RWPE1 (cell line): ENCODE measurements around the gene PARD6B.

ENCODE experiments used
- CTCF ChIA-PET: fragments of 350-600 bp; sonication (Branson Sonifier 250); formaldehyde crosslinking; extraction: SDS; loops from one replicate; lab custom pipeline; 2021; lab: Yijun Ruan, JAX
- POLR2A ChIA-PET: fragments of 400-600 bp; formaldehyde crosslinking; extraction: SDS; loops from one replicate; lab custom pipeline; 2020; ENCODE audit warnings: antibody characterized with exemption; ENCODE audit not compliant: low non-redundant PET; lab: Yijun Ruan, JAX
- DNase-seq: peaks from one replicate; pipeline ENCODE4 v3.0.0; 2012; ENCODE audit warnings: low spot score
- H3K27ac ChIP-seq: fragments of 450-650 bp; 2 replicates; pipeline ENCODE4 v1.5.1; 2017
- TF ChIP-seq, protein P1 (sequence below): fragments of 450-650 bp; conservative IDR thresholded peaks from 2 replicates; pipeline ENCODE4 v1.5.1; 2017; ENCODE audit warnings: low read depth, mild to moderate bottlenecking

Gene PARD6B

GRCh38 chr20:50723672-50724071, 7.7 kb upstream of the PARD6B start:
- ChIA-PET CTCF (interaction anchor here (0.6 to 1.4 kb wide), 4 partner anchors 14 to 519 kb away, joined by 3 to 6 read pairs (median 3); no protein-coding TSS in a partner anchor), POLR2A (no interaction called here)
- no peak overlapping the region for H3K27ac ChIP-seq

DNA sequence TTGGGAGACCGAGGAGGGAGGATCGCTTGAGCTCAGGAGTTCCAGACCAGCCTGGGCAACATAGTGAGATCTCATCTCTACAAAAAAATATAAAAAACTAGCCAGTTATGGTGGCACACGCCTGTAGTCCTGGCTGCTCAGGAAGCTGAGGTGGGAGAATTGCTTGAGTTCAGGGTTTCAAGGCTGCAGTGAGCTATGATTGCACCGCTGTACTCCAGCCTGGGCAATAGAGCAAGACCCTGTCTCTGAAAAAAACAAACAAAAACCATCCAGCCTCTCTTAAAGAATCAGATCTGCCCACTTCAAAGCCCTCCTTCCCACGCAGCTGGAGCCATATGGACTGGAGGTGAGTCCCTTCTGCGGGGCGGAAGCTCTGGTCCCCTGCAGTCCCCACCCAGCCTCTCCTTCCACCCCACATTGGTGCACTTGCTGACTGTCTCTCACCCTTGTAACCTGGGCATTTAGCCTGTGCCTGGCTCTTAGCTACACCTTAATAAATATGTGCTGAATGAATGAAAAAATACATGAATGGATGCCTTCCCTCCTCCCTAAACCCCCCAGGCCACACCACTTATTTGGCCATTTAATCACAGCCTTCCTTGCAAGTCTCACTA, 7.2 kb upstream of the PARD6B start:
- ChIA-PET CTCF (interaction anchor here (0.6 to 2.1 kb wide), 6 partner anchors 13 to 187 kb away, joined by 3 to 10 read pairs (median 4); partner anchors contain the start of gene BCAS4), POLR2A (no interaction called here)
- TF ChIP-seq, protein P1, sequence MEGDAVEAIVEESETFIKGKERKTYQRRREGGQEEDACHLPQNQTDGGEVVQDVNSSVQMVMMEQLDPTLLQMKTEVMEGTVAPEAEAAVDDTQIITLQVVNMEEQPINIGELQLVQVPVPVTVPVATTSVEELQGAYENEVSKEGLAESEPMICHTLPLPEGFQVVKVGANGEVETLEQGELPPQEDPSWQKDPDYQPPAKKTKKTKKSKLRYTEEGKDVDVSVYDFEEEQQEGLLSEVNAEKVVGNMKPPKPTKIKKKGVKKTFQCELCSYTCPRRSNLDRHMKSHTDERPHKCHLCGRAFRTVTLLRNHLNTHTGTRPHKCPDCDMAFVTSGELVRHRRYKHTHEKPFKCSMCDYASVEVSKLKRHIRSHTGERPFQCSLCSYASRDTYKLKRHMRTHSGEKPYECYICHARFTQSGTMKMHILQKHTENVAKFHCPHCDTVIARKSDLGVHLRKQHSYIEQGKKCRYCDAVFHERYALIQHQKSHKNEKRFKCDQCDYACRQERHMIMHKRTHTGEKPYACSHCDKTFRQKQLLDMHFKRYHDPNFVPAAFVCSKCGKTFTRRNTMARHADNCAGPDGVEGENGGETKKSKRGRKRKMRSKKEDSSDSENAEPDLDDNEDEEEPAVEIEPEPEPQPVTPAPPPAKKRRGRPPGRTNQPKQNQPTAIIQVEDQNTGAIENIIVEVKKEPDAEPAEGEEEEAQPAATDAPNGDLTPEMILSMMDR = no peak
- peak overlapping the region; percentile 74 for H3K27ac ChIP-seq
- no peak for DNase-seq

More at GRCh38 chr20:50723672-50724071, 7.7 kb upstream of the PARD6B start:
- no peak for DNase-seq
- TF ChIP-seq, protein P1 = no peak

- TF ChIP-seq, protein P1 = no peak
- DNase-seq = peak; percentile 93
- CTCF ChIA-PET = interaction anchor here (0.6 to 2.1 kb wide), 5 partner anchors 27 to 81 kb away, joined by 3 to 10 read pairs (median 5); partner anchors contain the start of gene BCAS4
- peak overlapping the region; percentile 74 for H3K27ac ChIP-seq
- POLR2A ChIA-PET = no interaction called here
These were observed 6.3 kb upstream of the PARD6B start for GRCh38 chr20:50724851-50725723.

DNA sequence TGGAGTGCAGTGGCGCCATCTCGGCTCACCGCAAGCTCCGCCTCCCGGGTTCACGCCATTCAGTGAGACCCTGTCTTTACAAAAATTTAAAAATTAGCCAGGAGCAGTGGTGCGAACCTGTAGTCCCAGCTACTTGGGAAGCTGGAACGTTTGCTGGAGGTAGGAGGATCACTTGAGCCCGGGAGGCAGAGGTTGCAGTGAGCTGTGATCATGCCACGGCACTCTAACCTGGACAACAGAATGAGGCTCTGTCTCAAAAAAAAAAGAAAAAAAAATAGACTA, 5.7 kb upstream of the PARD6B start:
- DNase-seq = no peak
- CTCF ChIA-PET = interaction anchor here (0.6 to 2.1 kb wide), 2 partner anchors 62 to 81 kb away, joined by 5 to 10 read pairs; no protein-coding TSS in a partner anchor
- POLR2A ChIA-PET = no interaction called here

GRCh38 chr20:50726955-50727791, 4.2 kb upstream of the PARD6B start:
- ChIA-PET CTCF (interaction anchor here (1.2 kb wide), 1 partner anchor 21 kb away, joined by 3 read pairs; no protein-coding TSS in a partner anchor), POLR2A (interaction anchor here (0.6 kb wide), 1 partner anchor 35 kb away, joined by 3 read pairs; no protein-coding TSS in a partner anchor)
- DNase-seq = no peak
- no peak overlapping the region for H3K27ac ChIP-seq
- TF ChIP-seq, protein P1 = no peak

More for the DNA sequence above, 5.7 kb upstream of the PARD6B start:
- TF ChIP-seq, protein P1 = no peak
- peak overlapping the region; percentile 74 for H3K27ac ChIP-seq
